ENCODE measurements around the gene ZNF667.

The ZNF667 gene

GRCh38 chr19:56393119-56394012 lies 83.8 kb downstream of the ZNF667 start, which contains the start of gene ZNF582:
ZNF582 (minus strand) TSS chr19:56393534; CDS start chr19:56391752, 1,782 bp downstream.
- in situ Hi-C loops (cut with HindIII; ENCODE audit: low sequenced_read_pairs) = no loop called here

All from endothelial cell of hepatic sinusoid (primary cell).